GM12878 (cell line): ENCODE measurements around the gene RGS6. TPM values are rescaled to one million over a fixed set of nuclear protein-coding genes. Genes with fewer than 3 reads are reported as not detected.
A peak's percentile ranks its signal among the peaks of the same experiment; 100 is the strongest.

ENCODE experiments used
- ATAC-seq: fragments of 200-7000 bp; cut with Tn5 transposase; 3 replicates; pipeline ENCODE4 v1.9.1; 2020; ENCODE audit warnings: mild to moderate bottlenecking, moderate library complexity
- BruUV-seq: library from RNA; stranded (reverse); fragments of 400-500 nt; replicated peaks from 2 replicates; lab custom pipeline; 2021; lab: Mats Ljungman, UMichigan
- CTCF ChIA-PET: fragments of 300-600 bp; sonication (Branson Sonifier 250); formaldehyde crosslinking; extraction: SDS; loops from one replicate; lab custom pipeline; 2021; ENCODE audit warnings: inconsistent platforms; lab: Yijun Ruan, JAX
- POLR2A ChIA-PET: fragments of 350-600 bp; formaldehyde crosslinking; extraction: SDS; loops from one replicate; lab custom pipeline; 2021; ENCODE audit warnings: inconsistent platforms; lab: Charles Lee
- RAD21 ChIA-PET: fragments of 300-600 bp; sonication (Branson Sonifier 250); formaldehyde crosslinking; loops from one replicate; lab custom pipeline; 2023; ENCODE audit warnings: antibody characterized with exemption; ENCODE audit not compliant: unreplicated experiment; lab: Charles Lee
- SMC1A ChIA-PET: fragments of 300-600 bp; sonication (Branson Sonifier 250); formaldehyde crosslinking; loops from one replicate; lab custom pipeline; 2023; ENCODE audit not compliant: unreplicated experiment, uncharacterized antibody; lab: Charles Lee
- DNase-seq: peaks from one replicate; pipeline ENCODE4 v3.0.0-alpha.2; 2011; ENCODE audit warnings: low read depth, low spot score
- FAIRE-seq: peaks from 3 replicates; lab custom pipeline; 2011; peaks lifted over from hg19 to GRCh38; lab: Jason Lieb, UNC
- H2AFZ ChIP-seq: 2 replicates; pipeline ENCODE4 v1.6.0; 2011; ENCODE audit warnings: low read depth, low read length, control low read depth; ENCODE audit not compliant: control insufficient read depth
- H3K27ac ChIP-seq: 2 replicates; pipeline ENCODE4 v1.5.1; 2011; ENCODE audit warnings: control low read depth; ENCODE audit not compliant: control insufficient read depth, insufficient read depth
- H3K27me3 ChIP-seq, 2 experiments: replicated peaks in 1 of 2; 2 replicates each; pipeline versions ENCODE4 v1.6.0 to v1.6.1; 2011; ENCODE audit warnings: low read length in 1 of 2; ENCODE audit not compliant: control insufficient read depth in 2 of 2, insufficient read depth in 2 of 2
- H3K36me3 ChIP-seq, 2 experiments: 2 replicates each; pipeline ENCODE4 v1.5.1; 2011; ENCODE audit warnings: low read length in 1 of 2; ENCODE audit not compliant: control insufficient read depth in 2 of 2, insufficient read depth in 2 of 2
- H3K4me1 ChIP-seq: 2 replicates; pipeline ENCODE4 v1.6.1; 2011; ENCODE audit warnings: mild to moderate bottlenecking, low read length, moderate library complexity, mixed read lengths; ENCODE audit not compliant: control insufficient read depth, insufficient read depth
- H3K4me2 ChIP-seq: 2 replicates; pipeline ENCODE4 v1.6.0; 2011; ENCODE audit warnings: control low read depth; ENCODE audit not compliant: control insufficient read depth, insufficient read depth
- H3K4me3 ChIP-seq: fragments of 200-600 bp; sonication (generic); 2 replicates; pipeline ENCODE4 v1.5.1; 2016
- H3K79me2 ChIP-seq: 2 replicates; pipeline ENCODE4 v1.6.0; 2011; ENCODE audit warnings: low read length; ENCODE audit not compliant: control insufficient read depth, insufficient read depth
- H3K9ac ChIP-seq: 2 replicates; pipeline ENCODE4 v1.8.0; 2011; ENCODE audit warnings: low read length, control low read depth, mixed read lengths; ENCODE audit not compliant: control insufficient read depth, insufficient read depth
- H3K9me3 ChIP-seq: replicated peaks from 3 replicates; pipeline ENCODE4 v1.5.1; 2011; ENCODE audit warnings: mild to moderate bottlenecking, low read length; ENCODE audit not compliant: control insufficient read depth, insufficient read depth
- H4K20me1 ChIP-seq: 2 replicates; pipeline ENCODE4 v1.6.0; 2011; ENCODE audit not compliant: control insufficient read depth, insufficient read depth
- EZH2 ChIP-seq: IDR thresholded peaks from 2 replicates; pipeline ENCODE4 v1.6.1; 2012; ENCODE audit warnings: low read depth, mild to moderate bottlenecking, control low read depth, inconsistent platforms, low read length, borderline replicate concordance; ENCODE audit not compliant: control insufficient read depth
- NR2F1 ChIP-seq: fragments of 450-650 bp; conservative IDR thresholded peaks from 2 replicates; pipeline ENCODE4 v1.6.1; 2017; ENCODE audit warnings: mild to moderate bottlenecking
- RCOR1 ChIP-seq: conservative IDR thresholded peaks from 2 replicates; pipeline ENCODE4 v1.6.1; 2012; ENCODE audit warnings: low read depth, low read length, improper control_type of control experiment
- SKIL ChIP-seq: fragments of 450-650 bp; IDR thresholded peaks from 2 replicates; pipeline ENCODE4 v1.6.1; 2017; ENCODE audit warnings: mild to moderate bottlenecking, low read depth, inconsistent platforms; ENCODE audit not compliant: poor library complexity, severe bottlenecking
- TBL1XR1 ChIP-seq: IDR thresholded peaks from 2 replicates; pipeline ENCODE4 v1.6.1; 2012; ENCODE audit warnings: low read depth, low read length, improper control_type of control experiment
- ZNF687 ChIP-seq: fragments of 450-650 bp; IDR thresholded peaks from 2 replicates; pipeline ENCODE4 v1.6.1; 2017; ENCODE audit warnings: mild to moderate bottlenecking, moderate library complexity
- WGBS: methylation state at CpG from one replicate; pipeline ENCODE4 v1.1.6; 2016; ENCODE audit warnings: low lambda C conversion rate; ENCODE audit not compliant: insufficient replicate concordance, insufficient coverage; ENCODE audit errors: missing lambda C conversion rate; 5-methylcytosine and 5-hydroxymethylcytosine counted together
- in situ Hi-C: fragments of 300-500 bp; cut with MboI; formaldehyde crosslinking; loops from 9 replicates; pipeline ENCODE4 v1.14.3; 2018; ENCODE audit warnings: mixed read lengths
- intact Hi-C: fragments of 100-400 bp; cut with micrococcal nuclease; formaldehyde crosslinking; loops from one replicate; pipeline ENCODE4 v1.14.2; 2022; ENCODE audit not compliant: unreplicated experiment
- polyA plus RNA-seq, 11 experiments: library from polyadenylated mRNA; depleted of rRNA in 4 of 11; unstranded in 6 of 11; stranded (reverse) in 5 of 11; fragments of >200 nt; fragmentation: Nextera tagmentation in 4 of 11; fragmentation: Illumina TruSeq in 1 of 11; extraction: Ambion mirVana in 4 of 11; extraction: Trizol in 1 of 11; gene quantifications; 1 replicate in 1 of 11; 2 replicates in 10 of 11; pipeline versions ENCODE4 v1.2.1 to v1.2.3, GENCODE V29; 2011 to 2016; ENCODE audit warnings: inconsistent platforms in 2 of 11, missing spikeins in 2 of 11, low read depth in 1 of 11
- total RNA-seq, 4 experiments: library from RNA; depleted of rRNA in 3 of 4; stranded (reverse); fragments of >200 nt in 3 of 4; fragmentation: Illumina TruSeq in 1 of 4; extraction: Trizol in 1 of 4; gene quantifications; 2 replicates each; pipeline versions ENCODE4 v1.2.1 to v1.2.3, GENCODE V29; 2013 to 2021

Gene RGS6
- total and polyA plus RNA-seq, 10 of the 15 experiments (the other 5 are each of a cell fraction or from before 2014, with no cell fraction given) = 3.9 to 18.1 (median 12.4) TPM

GRCh38 chr14:72545411-72546311 is 613.4 kb downstream of the RGS6 start:
- no peaks in the 10 kb centered on the region for H3K36me3 ChIP-seq
- CTCF ChIA-PET = interaction anchor here (0.8 to 2.9 kb wide), 3 partner anchors 8 to 105 kb away, joined by 3 to 9 read pairs (median 3); no protein-coding TSS in a partner anchor
- intact Hi-C loops (no loop called here), in situ Hi-C loops (no loop called here)
- ATAC-seq (peak; percentile 50), FAIRE-seq (no peak), DNase-seq (no peak)
- no peaks in the 10 kb centered on the region for H3K27me3 ChIP-seq
- TF ChIP-seq EZH2 = no peak
- no peak for TF ChIP-seq ZNF687
- TF ChIP-seq NR2F1 = no peak
- no peak for TF ChIP-seq RCOR1
- no peak for TF ChIP-seq SKIL
- TF ChIP-seq TBL1XR1 = no peak
- POLR2A ChIA-PET = interaction anchor here (2.4 kb wide), 1 partner anchor 10 kb away, joined by 6 read pairs; no protein-coding TSS in a partner anchor
- H2AFZ ChIP-seq = no peak overlapping the region
- H3K4me1 ChIP-seq = no peaks in the 10 kb centered on the region
- no peak overlapping the region for H3K27ac ChIP-seq
- H3K9ac ChIP-seq = no peak overlapping the region
- H3K9me3 ChIP-seq = no peaks in the 10 kb centered on the region
- WGBS = 66% methylated on average over 13 of the region's 13 CpGs
- RAD21 ChIA-PET = interaction anchor here (0.5 to 1.2 kb wide), 4 partner anchors 26 to 360 kb away, joined by 3 to 5 read pairs (median 3); no protein-coding TSS in a partner anchor
- no peak overlapping the region for H3K4me3 ChIP-seq
- BruUV-seq = no TSS peak
- no peaks in the 10 kb centered on the region for H4K20me1 ChIP-seq
- SMC1A ChIA-PET = interaction anchor here (0.6 to 2.4 kb wide), 6 partner anchors 18 to 359 kb away, joined by 3 to 5 read pairs (median 3); no protein-coding TSS in a partner anchor
- H3K79me2 ChIP-seq = no peaks in the 10 kb centered on the region
- H3K4me2 ChIP-seq = no peak overlapping the region
